Esophagus muscularis mucosa (tissue), 3 donors: ENCODE measurements around the gene ARHGAP40.

ENCODE experiments used
- CTCF ChIP-seq, 3 experiments: fragments of 200-600 bp in 2 of 3; fragments of 450-650 bp in 1 of 3; sonication (generic) in 2 of 3; IDR thresholded peaks; one replicate each; pipeline ENCODE4 v1.5.1; 2017 to 2019; ENCODE audit warnings: antibody characterized with exemption in 3 of 3, mild to moderate bottlenecking in 2 of 3, moderate library complexity in 1 of 3
- POLR2A ChIP-seq: fragments of 450-650 bp; IDR thresholded peaks from one replicate; pipeline ENCODE4 v1.6.1; 2017; ENCODE audit warnings: antibody characterized with exemption, moderate library complexity, mild to moderate bottlenecking, low read depth

GRCh38 chr20:38603286-38603685 lies 1.7 kb downstream of the ARHGAP40 start:
- no peak for TF ChIP-seq CTCF (IDR thresholded peaks at IDR 0.05)
- TF ChIP-seq POLR2A = no peak
